DMS79 treated with DMSO at 0.1 percent for 48 hours (cell line): ENCODE data around the gene SLC37A2.
"Not testable (repeated sequence)": the region's sequence is repeated elsewhere in the genome, so short reads cannot be mapped to it uniquely, and the experiment has no call there.

ENCODE experiments used
- DNase-seq: peaks from one replicate; lab custom pipeline; 2025; lab: John Stamatoyannopoulos, UW

Gene SLC37A2

GRCh38 chr11:125084057-125084416, 20.9 kb downstream of the SLC37A2 start:
- DNase-seq, result no peak

GRCh38 chr11:125084761-125085231, 21.7 kb downstream of the SLC37A2 start:
- DNase-seq, result no peak

- DNase-seq, result no peak
These were observed 22.4 kb downstream of the SLC37A2 start for GRCh38 chr11:125085301-125086081.

GRCh38 chr11:125086633-125087296, 23.7 kb downstream of the SLC37A2 start:
- no peak for DNase-seq

- DNase-seq, result no peak
These were observed 25.0 kb downstream of the SLC37A2 start for GRCh38 chr11:125088123-125088522.

GRCh38 chr11:125088576-125089455, 25.7 kb downstream of the SLC37A2 start:
- peak; percentile 43 for DNase-seq

- not testable (repeated sequence) for DNase-seq
These were observed 26.4 kb downstream of the SLC37A2 start for GRCh38 chr11:125089481-125089880.

GRCh38 chr11:125090151-125090550, 27.0 kb downstream of the SLC37A2 start:
- DNase-seq, result not testable (repeated sequence)

- no peak for DNase-seq
These were observed 27.7 kb downstream of the SLC37A2 start for GRCh38 chr11:125090816-125091215.

GRCh38 chr11:125091247-125091876, 28.3 kb downstream of the SLC37A2 start:
- peak; percentile 71 for DNase-seq

- DNase-seq, result no peak
These were observed 29.0 kb downstream of the SLC37A2 start for GRCh38 chr11:125091877-125092664.

- no peak for DNase-seq
These were observed 29.6 kb downstream of the SLC37A2 start for GRCh38 chr11:125092669-125093068.

- DNase-seq, result no peak
These were observed 30.4 kb downstream of the SLC37A2 start for GRCh38 chr11:125093502-125093901.

- no peak for DNase-seq
These were observed 31.6 kb downstream of the SLC37A2 start for GRCh38 chr11:125094731-125095130.

GRCh38 chr11:125100136-125100535, 37.0 kb downstream of the SLC37A2 start:
- DNase-seq, result no peak

- DNase-seq, result no peak
These were observed 38.5 kb downstream of the SLC37A2 start for GRCh38 chr11:125101596-125101995.

GRCh38 chr11:125102025-125102424, 38.9 kb downstream of the SLC37A2 start:
- no peak for DNase-seq

- DNase-seq, result no peak
These were observed 39.4 kb downstream of the SLC37A2 start for GRCh38 chr11:125102510-125102909.

- no peak for DNase-seq
These were observed 42.8 kb downstream of the SLC37A2 start for GRCh38 chr11:125105926-125106325.

- DNase-seq, result no peak
These were observed 45.4 kb downstream of the SLC37A2 start for GRCh38 chr11:125108469-125108868.

GRCh38 chr11:125110506-125110905, 47.4 kb downstream of the SLC37A2 start:
- peak; percentile 24 for DNase-seq
